Cardiac fibroblast (primary cell): ENCODE data around the gene PXT1.
"Not testable (repeated sequence)": the region's sequence is repeated elsewhere in the genome, so short reads cannot be mapped to it uniquely, and the experiment has no call there.

ENCODE experiments used
- DNase-seq, 2 donors: peaks; one replicate each; pipeline versions ENCODE4 v3.0.0 to v3.0.0-alpha.2; 2010; ENCODE audit warnings: low read depth in 2 of 2
- H3K4me3 ChIP-seq, 2 donors: replicated peaks in 1 of 2; 1 replicate in 1 of 2; 2 replicates in 1 of 2; pipeline ENCODE4 v1.5.1; 2011; ENCODE audit warnings: low read depth in 2 of 2, low read length in 2 of 2, mild to moderate bottlenecking in 2 of 2, moderate library complexity in 1 of 2
- CTCF ChIP-seq: IDR thresholded peaks from one replicate; pipeline ENCODE4 v1.5.1; 2011; ENCODE audit warnings: low read depth, mild to moderate bottlenecking, low read length, inconsistent platforms

The PXT1 gene

GRCh38 chr6:36368421-36368820 lies 74.2 kb downstream of the PXT1 start:
- TF ChIP-seq CTCF, result no peak
- no peak overlapping the region for H3K4me3 ChIP-seq
- DNase-seq, result no peak

- DNase-seq, result no peak
- TF ChIP-seq CTCF, result no peak
- no peak overlapping the region for H3K4me3 ChIP-seq
These were observed 74.9 kb downstream of the PXT1 start for GRCh38 chr6:36367743-36368142.

DNA sequence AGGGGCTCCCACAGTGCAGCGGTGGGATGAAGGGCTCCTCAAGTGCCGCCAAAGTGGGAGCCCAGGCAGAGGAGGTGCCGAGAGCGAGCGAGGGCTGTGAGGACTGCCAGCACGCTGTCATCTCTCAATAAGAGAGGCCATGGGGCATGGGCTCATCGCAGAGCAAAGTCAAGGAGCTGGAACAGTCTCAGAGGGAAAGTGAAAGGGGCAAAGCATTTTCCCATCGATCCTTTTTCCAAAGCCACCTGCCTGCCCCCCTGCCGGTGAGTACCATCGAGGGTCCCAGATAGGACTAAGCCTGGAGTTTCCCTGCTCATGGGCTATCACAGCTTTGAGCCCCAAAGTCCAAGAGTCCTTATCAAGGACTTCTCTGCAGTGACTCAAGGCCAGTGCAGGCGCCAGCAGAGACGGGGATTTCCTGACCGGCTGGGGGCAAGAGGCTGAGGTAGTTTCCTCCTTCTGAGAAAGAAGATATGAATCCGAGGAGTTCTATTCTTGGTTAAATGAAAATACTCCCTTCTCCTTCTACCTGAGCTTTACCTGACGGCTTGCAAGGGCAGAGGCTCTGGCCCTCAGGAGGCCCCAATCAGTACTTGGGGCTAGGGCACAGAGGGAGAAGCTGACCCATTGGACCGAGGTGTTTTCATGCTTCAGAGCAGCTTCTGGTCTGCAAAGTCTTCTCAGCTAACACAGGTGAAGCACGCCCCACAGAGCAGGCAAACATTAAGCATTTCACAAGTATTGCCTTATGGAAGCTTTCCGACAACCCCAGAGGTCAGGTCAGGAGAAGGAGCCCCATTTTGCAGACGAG lies 77.8 kb downstream of the PXT1 start:
- H3K4me3 ChIP-seq, result no peak overlapping the region
- no peak for TF ChIP-seq CTCF
- DNase-seq, result peak; percentile 59 to 65

- not testable (repeated sequence) for H3K4me3 ChIP-seq, DNase-seq
These were observed 78.5 kb downstream of the PXT1 start for GRCh38 chr6:36364061-36364635.

GRCh38 chr6:36363371-36363752 lies 79.3 kb downstream of the PXT1 start:
- not testable (repeated sequence) for DNase-seq, H3K4me3 ChIP-seq

- H3K4me3 ChIP-seq, result no peak overlapping the region
- peak in 1 of 2 donors; percentile 23 for DNase-seq
- no peak for TF ChIP-seq CTCF
These were observed 79.9 kb downstream of the PXT1 start for GRCh38 chr6:36362551-36363370.

DNA sequence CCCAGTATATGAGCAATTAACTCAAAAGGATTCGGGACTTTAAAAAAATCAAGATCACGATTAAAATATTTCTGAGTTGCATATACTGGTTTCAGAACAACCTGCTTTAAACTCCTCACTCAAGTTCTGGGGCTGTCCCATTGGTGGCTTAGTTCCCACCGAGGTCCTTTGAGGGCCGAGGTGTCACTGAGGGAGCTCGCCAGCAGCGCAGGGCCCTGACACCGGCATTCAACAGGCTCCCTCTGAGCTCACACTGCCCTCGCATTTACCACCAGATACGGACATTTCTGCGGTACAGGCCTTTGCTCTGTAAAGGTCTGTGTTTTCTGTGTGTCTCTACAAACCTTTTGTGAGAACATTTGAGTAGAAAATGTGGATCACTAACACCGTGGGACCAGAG lies 81.6 kb downstream of the PXT1 start:
- no peak for DNase-seq
- TF ChIP-seq CTCF, result no peak
- H3K4me3 ChIP-seq, result no peak overlapping the region
